Activated CD4-positive, alpha-beta T cell treated with anti-CD3 and anti-CD28 coated beads, Interleukin-2, amount 50 U/mL, for 16 hours (primary cell): ENCODE measurements around the gene PIK3IP1.
A peak's percentile ranks its signal among the peaks of the same experiment; 100 is the strongest.

ENCODE experiments used
- DNase-seq: peaks from one replicate; pipeline ENCODE4 v3.0.0-alpha.2; 2020

PIK3IP1 gene

GRCh38 chr22:31305194-31305593, 12.9 kb upstream of the PIK3IP1 start:
- DNase-seq, result no peak

DNA sequence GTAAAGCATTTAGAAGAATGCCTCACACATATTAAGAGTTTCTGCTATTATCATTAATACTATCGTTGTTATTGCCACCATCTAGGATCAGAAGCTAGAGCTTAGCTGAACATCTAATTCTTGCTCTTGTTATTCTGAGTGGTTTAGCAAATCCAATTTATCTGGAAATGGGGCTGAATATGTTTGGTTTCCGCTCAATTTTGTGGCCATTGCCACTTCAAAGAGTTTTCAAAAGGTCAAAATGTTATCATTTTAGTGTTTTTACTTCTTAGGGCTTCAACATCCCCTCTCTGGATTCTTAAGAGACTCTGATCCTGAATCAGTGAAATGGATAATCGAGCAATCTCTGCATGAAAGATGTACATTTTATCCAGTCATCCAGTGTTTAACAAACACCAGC, 10.2 kb upstream of the PIK3IP1 start:
- no peak for DNase-seq

GRCh38 chr22:31302006-31302405, 9.7 kb upstream of the PIK3IP1 start:
- DNase-seq, result no peak

GRCh38 chr22:31300896-31301295, 8.6 kb upstream of the PIK3IP1 start:
- DNase-seq, result no peak

GRCh38 chr22:31295831-31296657, 3.8 kb upstream of the PIK3IP1 start:
- DNase-seq, result peak; percentile 52

DNA sequence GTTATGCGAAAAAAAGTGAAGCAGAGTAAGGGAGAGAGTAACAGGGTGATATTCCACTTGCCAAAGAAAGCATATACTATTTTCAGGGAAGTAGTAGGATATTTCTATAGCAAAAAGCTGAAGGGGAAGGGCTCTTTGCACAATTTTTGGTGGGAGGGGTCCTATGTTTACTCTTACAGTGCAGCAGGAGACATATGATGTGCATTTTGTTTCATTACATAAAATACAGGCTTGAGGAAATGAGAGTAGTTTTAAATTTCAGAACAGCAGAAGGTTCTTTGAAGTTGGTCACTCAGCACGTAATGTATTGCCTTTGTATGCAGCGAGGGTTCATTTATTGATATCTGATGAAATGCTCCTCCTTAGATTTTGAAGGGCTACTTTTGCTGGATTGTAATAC, 3.1 kb upstream of the PIK3IP1 start:
- no peak for DNase-seq

GRCh38 chr22:31291481-31292235, 630 bp downstream of the PIK3IP1 start:
- DNase-seq, result no peak

GRCh38 chr22:31290494-31291471, 1.5 kb downstream of the PIK3IP1 start:
- peak; percentile 93 for DNase-seq

GRCh38 chr22:31289344-31289743, 2.9 kb downstream of the PIK3IP1 start:
- DNase-seq, result no peak

DNA sequence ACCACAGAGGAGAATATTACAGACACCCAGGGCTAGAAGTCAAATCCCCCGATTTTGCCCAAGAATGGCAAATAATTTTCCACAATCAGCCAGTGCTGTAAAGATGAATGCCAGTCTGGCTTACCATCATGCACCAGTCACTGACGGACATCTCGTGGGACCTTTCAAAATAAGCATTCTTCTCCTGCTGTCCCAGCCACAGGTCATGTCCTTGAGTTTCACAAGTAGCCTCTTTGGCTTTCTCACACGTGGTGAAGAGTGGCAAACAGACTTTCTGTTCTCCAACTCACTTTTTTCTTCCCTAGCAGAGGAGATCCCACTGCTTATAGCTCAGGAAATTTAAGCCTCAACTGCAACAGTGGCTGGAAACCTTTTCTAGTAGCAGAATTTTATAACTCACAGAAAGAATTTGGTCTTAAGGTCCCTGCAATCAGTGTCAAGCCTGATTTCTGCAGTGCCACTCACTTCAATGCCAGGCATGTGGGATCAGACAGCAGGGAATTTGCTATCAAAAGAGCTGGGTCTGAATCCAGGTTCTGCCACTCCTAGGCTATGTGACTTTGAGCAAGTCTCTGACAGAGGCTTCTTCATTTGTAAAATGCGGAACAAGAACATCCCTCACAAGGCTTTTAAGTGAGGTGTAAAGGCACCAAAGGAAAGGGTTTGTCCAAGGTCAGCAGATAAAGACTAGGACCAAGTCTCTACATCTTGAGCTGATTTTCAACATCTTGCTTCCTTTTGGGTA, 3.6 kb downstream of the PIK3IP1 start:
- no peak for DNase-seq

DNA sequence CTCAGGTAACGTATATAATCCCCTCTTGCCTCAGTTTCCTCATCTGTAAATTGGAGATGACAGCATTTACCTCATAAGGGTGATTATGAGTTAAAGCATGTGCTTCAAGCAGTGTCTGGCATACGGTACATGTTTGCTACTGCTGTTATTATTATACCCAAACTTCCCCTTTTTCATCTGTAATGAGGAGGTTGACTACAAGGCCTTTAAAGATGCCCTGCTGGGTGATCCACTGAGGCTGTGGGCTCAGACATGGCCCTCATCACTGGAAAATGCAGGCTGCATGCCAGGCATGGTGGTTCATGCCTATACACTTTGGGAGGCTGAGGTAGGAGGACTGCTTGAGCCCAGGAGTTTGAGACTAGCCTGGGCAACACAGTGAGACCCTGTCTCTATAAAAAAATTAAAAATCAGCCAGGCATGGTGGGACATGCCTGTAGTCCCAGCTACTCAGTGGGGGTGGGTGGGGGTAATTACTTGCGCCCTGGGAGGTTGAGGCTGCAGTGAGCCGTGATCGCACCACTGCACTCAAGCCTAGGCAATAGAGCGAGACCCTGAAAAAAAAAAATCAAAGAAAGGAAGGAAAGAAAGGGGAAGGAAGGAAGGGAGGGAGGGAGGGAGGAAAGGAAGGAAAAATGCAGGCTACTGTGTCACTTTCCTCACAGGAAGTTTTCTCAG, 4.3 kb downstream of the PIK3IP1 start:
- DNase-seq, result no peak

- peak; percentile 75 for DNase-seq
These were observed 5.7 kb downstream of the PIK3IP1 start for GRCh38 chr22:31286360-31287255.

DNA sequence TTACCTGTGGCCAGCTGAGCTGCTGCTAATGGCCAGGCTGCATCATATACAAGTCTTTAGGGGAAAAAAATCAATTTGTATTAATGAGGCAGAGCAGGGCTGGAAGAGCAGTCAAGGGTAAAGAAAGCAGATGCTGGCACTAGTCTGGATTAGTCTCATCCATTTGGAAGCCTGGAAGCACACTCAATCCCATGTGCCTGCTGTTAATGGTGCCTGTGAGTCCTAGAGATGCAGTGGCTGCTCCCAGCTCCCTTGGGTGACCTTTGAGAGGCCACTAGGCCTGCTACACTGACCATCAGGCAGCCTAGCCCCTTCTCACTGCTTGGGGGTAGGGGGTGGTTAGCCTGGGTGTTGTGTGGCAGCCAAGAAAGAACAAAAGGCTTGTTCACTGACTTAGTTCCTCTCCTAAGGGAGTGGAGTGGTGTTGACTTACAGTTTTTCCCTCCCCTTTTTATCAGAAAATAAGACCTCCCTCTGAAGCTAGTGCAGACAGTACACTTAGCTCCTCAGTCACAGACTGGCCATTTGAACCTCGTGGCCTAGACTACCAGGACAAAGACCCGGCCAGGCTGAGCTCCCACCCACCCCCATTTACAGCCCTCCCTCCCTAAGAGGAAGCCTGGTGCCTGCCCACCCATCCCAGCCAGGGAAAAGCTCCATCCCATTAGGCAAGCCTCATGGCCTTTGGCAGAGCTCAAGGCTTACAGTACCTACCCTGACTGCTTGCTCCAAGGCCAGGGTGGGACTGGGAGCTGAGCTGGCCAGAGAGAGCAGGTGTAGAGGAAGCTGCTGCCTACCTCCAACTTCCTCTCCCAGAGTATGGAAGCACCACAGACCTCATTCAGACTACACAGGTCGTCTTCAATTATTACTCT, 7.8 kb downstream of the PIK3IP1 start:
- DNase-seq, result no peak

GRCh38 chr22:31282748-31283468, 9.4 kb downstream of the PIK3IP1 start:
- DNase-seq, result no peak

- DNase-seq, result no peak
These were observed 10.6 kb downstream of the PIK3IP1 start for GRCh38 chr22:31281733-31282132.

DNA sequence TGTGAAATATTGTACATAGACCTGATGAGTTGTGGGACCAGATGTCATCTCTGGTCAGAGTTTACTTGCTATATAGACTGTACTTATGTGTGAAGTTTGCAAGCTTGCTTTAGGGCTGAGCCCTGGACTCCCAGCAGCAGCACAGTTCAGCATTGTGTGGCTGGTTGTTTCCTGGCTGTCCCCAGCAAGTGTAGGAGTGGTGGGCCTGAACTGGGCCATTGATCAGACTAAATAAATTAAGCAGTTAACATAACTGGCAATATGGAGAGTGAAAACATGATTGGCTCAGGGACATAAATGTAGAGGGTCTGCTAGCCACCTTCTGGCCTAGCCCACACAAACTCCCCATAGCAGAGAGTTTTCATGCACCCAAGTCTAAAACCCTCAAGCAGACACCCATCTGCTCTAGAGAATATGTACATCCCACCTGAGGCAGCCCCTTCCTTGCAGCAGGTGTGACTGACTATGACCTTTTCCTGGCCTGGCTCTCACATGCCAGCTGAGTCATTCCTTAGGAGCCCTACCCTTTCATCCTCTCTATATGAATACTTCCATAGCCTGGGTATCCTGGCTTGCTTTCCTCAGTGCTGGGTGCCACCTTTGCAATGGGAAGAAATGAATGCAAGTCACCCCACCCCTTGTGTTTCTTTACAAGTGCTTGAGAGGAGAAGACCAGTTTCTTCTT, 12.3 kb downstream of the PIK3IP1 start:
- no peak for DNase-seq

- DNase-seq, result no peak
These were observed 13.0 kb downstream of the PIK3IP1 start for GRCh38 chr22:31279327-31279669.

- DNase-seq, result no peak
These were observed 13.5 kb downstream of the PIK3IP1 start for GRCh38 chr22:31278626-31279326.
